SK-N-SH (cell line): Measurements from ENCODE around the gene TUFT1. TPM values are rescaled to one million over a fixed set of nuclear protein-coding genes. Genes with fewer than 3 reads are reported as not detected.

Experiments
- CTCF ChIA-PET: fragments of 300-600, 350-600 bp; formaldehyde crosslinking; extraction: SDS; loops from one replicate; lab custom pipeline; 2021; lab: Yijun Ruan, JAX
- POLR2A ChIA-PET: fragments of 350-600 bp; sonication (Branson Sonifier 250); formaldehyde crosslinking; extraction: SDS; loops from one replicate; lab custom pipeline; 2020; ENCODE audit warnings: antibody characterized with exemption, inconsistent platforms; lab: Yijun Ruan, JAX
- DNase-seq: peaks from one replicate; pipeline ENCODE4 v3.0.0; 2012
- H2AFZ ChIP-seq: fragments of 200-600 bp; sonication (generic); 2 replicates; pipeline ENCODE4 v1.8.1; 2016; ENCODE audit warnings: antibody characterized with exemption, mild to moderate bottlenecking, low read depth
- H3F3A ChIP-seq: fragments of 200-600 bp; sonication (generic); replicated peaks from 2 replicates; pipeline ENCODE3; 2016; ENCODE audit warnings: antibody characterized with exemption, mild to moderate bottlenecking; ENCODE audit not compliant: insufficient read depth
- H3K27ac ChIP-seq, 2 experiments: fragments of 200-500 bp in 1 of 2; fragments of 200-600 bp in 1 of 2; sonication (Bioruptor generic) in 1 of 2; sonication (generic), shearing (Covaris generic) in 1 of 2; 2 replicates each; pipeline versions ENCODE4 v1.5.1 to v1.6.1; 2014 to 2016; ENCODE audit warnings: low read depth in 2 of 2, inconsistent platforms in 1 of 2, low read length in 1 of 2, mild to moderate bottlenecking in 1 of 2, mixed read lengths in 1 of 2
- H3K27me3 ChIP-seq: fragments of 200-600 bp; sonication (generic), shearing (Covaris generic); 2 replicates; pipeline ENCODE4 v1.6.1; 2016; ENCODE audit warnings: mixed run types; ENCODE audit not compliant: insufficient read depth
- H3K36me3 ChIP-seq, 2 experiments: fragments of 200-500 bp in 1 of 2; fragments of 200-600 bp in 1 of 2; sonication (Bioruptor generic) in 1 of 2; sonication (generic) in 1 of 2; replicated peaks in 1 of 2; 2 replicates each; pipeline versions ENCODE3 to v1.5.1; 2014 to 2016; ENCODE audit warnings: low read length in 1 of 2, mild to moderate bottlenecking in 1 of 2; ENCODE audit not compliant: insufficient read depth in 2 of 2, control insufficient read depth in 1 of 2
- H3K4me1 ChIP-seq, 2 experiments: fragments of 200-500 bp in 1 of 2; fragments of 200-600 bp in 1 of 2; sonication (Bioruptor generic) in 1 of 2; sonication (generic), shearing (Covaris generic) in 1 of 2; 2 replicates each; pipeline versions ENCODE4 v1.5.1 to v1.6.1; 2014 to 2016; ENCODE audit warnings: low read depth in 1 of 2, low read length in 1 of 2, mixed run types in 1 of 2; ENCODE audit not compliant: insufficient read depth in 2 of 2, control insufficient read depth in 1 of 2
- H3K4me2 ChIP-seq: fragments of 200-600 bp; sonication (generic), shearing (Covaris generic); 2 replicates; pipeline ENCODE4 v1.6.1; 2017; ENCODE audit warnings: mixed run types
- H3K4me3 ChIP-seq, 2 experiments: fragments of 200-500 bp in 1 of 2; fragments of 200-600 bp in 1 of 2; sonication (Bioruptor generic) in 1 of 2; sonication (generic), shearing (Covaris generic) in 1 of 2; 2 replicates each; pipeline versions ENCODE4 v1.5.1 to v1.8.1; 2014 to 2016; ENCODE audit warnings: low read depth in 2 of 2, inconsistent platforms in 1 of 2, low read length in 1 of 2, mild to moderate bottlenecking in 1 of 2, mixed read lengths in 1 of 2, moderate library complexity in 1 of 2
- H3K79me2 ChIP-seq: fragments of 200-600 bp; sonication (generic); 2 replicates; pipeline ENCODE4 v1.8.1; 2017; ENCODE audit warnings: mild to moderate bottlenecking; ENCODE audit not compliant: insufficient read depth
- H3K9ac ChIP-seq: fragments of 200-600 bp; sonication (generic); 2 replicates; pipeline ENCODE4 v1.6.1; 2017; ENCODE audit warnings: mixed run types
- H3K9me2 ChIP-seq: fragments of 200-600 bp; sonication (generic); 2 replicates; pipeline ENCODE4 v1.6.1; 2017; ENCODE audit warnings: mixed run types
- H3K9me3 ChIP-seq: fragments of 200-600 bp; sonication (generic); 2 replicates; pipeline ENCODE4 v1.6.1; 2017; ENCODE audit warnings: mixed run types, mild to moderate bottlenecking, moderate library complexity
- H4K20me1 ChIP-seq: fragments of 200-600 bp; sonication (generic); 2 replicates; pipeline ENCODE4 v1.6.1; 2017; ENCODE audit warnings: mild to moderate bottlenecking, mixed run types; ENCODE audit not compliant: insufficient read depth
- EZH2phosphoT487 ChIP-seq: fragments of 200-600 bp; sonication (generic); IDR thresholded peaks from 2 replicates; pipeline ENCODE4 v1.6.1; 2017; ENCODE audit warnings: low read depth, mixed run types, mild to moderate bottlenecking, antibody characterized with exemption, moderate library complexity, borderline replicate concordance
- FOSL2 ChIP-seq: IDR thresholded peaks from 2 replicates; pipeline ENCODE4 v1.4.0; 2012; ENCODE audit warnings: low read depth, mild to moderate bottlenecking, moderate library complexity, borderline replicate concordance
- JUND ChIP-seq: IDR thresholded peaks from 2 replicates; pipeline ENCODE4 v1.4.0; 2012
- MAX ChIP-seq: IDR thresholded peaks from 2 replicates; pipeline ENCODE4 v1.4.0; 2012; ENCODE audit warnings: low read depth
- MEF2A ChIP-seq: IDR thresholded peaks from 2 replicates; pipeline ENCODE4 v1.4.0; 2012; ENCODE audit warnings: low read depth, borderline replicate concordance
- MXI1 ChIP-seq: IDR thresholded peaks from 2 replicates; pipeline ENCODE4 v1.6.1; 2012; ENCODE audit warnings: mild to moderate bottlenecking, low read depth, low read length, improper control_type of control experiment
- PBX3 ChIP-seq: IDR thresholded peaks from 2 replicates; pipeline ENCODE4; 2012
- RCOR1 ChIP-seq: fragments of 150-350 bp; IDR thresholded peaks from 2 replicates; pipeline ENCODE4 v1.6.1; 2017; ENCODE audit warnings: antibody characterized with exemption, low read length
- REST ChIP-seq: IDR thresholded peaks from 2 replicates; pipeline ENCODE4 v1.6.1; 2012; ENCODE audit warnings: mild to moderate bottlenecking, low read depth, low read length, moderate library complexity
- SIN3A ChIP-seq: IDR thresholded peaks from 2 replicates; pipeline ENCODE4 v1.6.1; 2012; ENCODE audit warnings: low read depth, mild to moderate bottlenecking, low read length, moderate library complexity, borderline replicate concordance
- WGBS: methylation state at CpG from one replicate; pipeline ENCODE4 v1.1.6; 2017; ENCODE audit warnings: low lambda C conversion rate; 5-methylcytosine and 5-hydroxymethylcytosine counted together
- polyA plus RNA-seq, 3 experiments: library from polyadenylated mRNA; depleted of rRNA; stranded (reverse); fragments of >200 nt; gene quantifications; 2 replicates each; pipeline ENCODE4 v1.2.3, GENCODE V29; 2012

Gene TUFT1
- polyA plus RNA-seq, 1 of the 3 experiments (the other 2 are of a cell fraction), result 20.6 TPM

- TF ChIP-seq PBX3 (no peak), MAX (0 out of 2 replicates have a peak, but pooled peaks have one; percentile 31), RCOR1 (no peak), FOSL2 (no peak), REST (no peak)
- TF ChIP-seq, all 33 proteins: peak for 13
These were observed 71.9 kb downstream of the TUFT1 start, which contains the start of gene SNX27 (continued) for GRCh38 chr1:151611832-151612500.

- ChIA-PET CTCF (interaction anchor here (0.6 to 1.0 kb wide), 5 partner anchors 19 to 361 kb away, joined by 3 to 4 read pairs (median 3); no protein-coding TSS in a partner anchor), POLR2A (interaction anchor here (1.0 to 1.4 kb wide), 2 partner anchors 72 to 116 kb away, joined by 4 read pairs; partner anchors contain the start of gene TUFT1)
- Histone ChIP-seq H3K9me2 (no peaks in the 10 kb centered on the region), H3K4me1 (peaks cover 12 to 17% of the 10 kb centered on the region in 2 experiments; a peak in 3 of 4 replicates), H3F3A (peaks cover 16% of the 10 kb centered on the region), H2AFZ (peak overlapping the region; percentile 89), H3K4me2 (peak overlapping the region; percentile 90), H3K27me3 (no peaks in the 10 kb centered on the region), H3K4me3 (peak overlapping the region; percentile 77 to 87), H3K9me3 (no peaks in the 10 kb centered on the region), H3K36me3 (peaks cover 4 to 12% of the 10 kb centered on the region in 2 experiments), H3K79me2 (peaks cover 57% of the 10 kb centered on the region), H3K27ac (peak overlapping the region; percentile 66 to 87; a peak in 3 of 4 replicates), H3K9ac (peak overlapping the region; percentile 83), H4K20me1 (peaks cover 12% of the 10 kb centered on the region)
- TF ChIP-seq SIN3A (peak; percentile 72; the same call in 1 of the 2 replicates), MXI1 (no peak; the same call in 1 of the 2 replicates), MEF2A (no peak), EZH2phosphoT487 (no peak), JUND (no peak)
- peak; percentile 77 for DNase-seq
- WGBS, result 2% methylated on average over 42 of the region's 44 CpGs
These were observed 72.6 kb downstream of the TUFT1 start for GRCh38 chr1:151612501-151613281.
